SK-N-SH (cell line): Measurements from ENCODE around the gene CLDN14. TPM values are rescaled to one million over a fixed set of nuclear protein-coding genes. Genes with fewer than 3 reads are reported as not detected.

Experiments
- CTCF ChIA-PET: fragments of 300-600, 350-600 bp; formaldehyde crosslinking; extraction: SDS; loops from one replicate; lab custom pipeline; 2021; lab: Yijun Ruan, JAX
- POLR2A ChIA-PET: fragments of 350-600 bp; sonication (Branson Sonifier 250); formaldehyde crosslinking; extraction: SDS; loops from one replicate; lab custom pipeline; 2020; ENCODE audit warnings: antibody characterized with exemption, inconsistent platforms; lab: Yijun Ruan, JAX
- DNase-seq: peaks from one replicate; pipeline ENCODE4 v3.0.0; 2012
- H2AFZ ChIP-seq: fragments of 200-600 bp; sonication (generic); 2 replicates; pipeline ENCODE4 v1.8.1; 2016; ENCODE audit warnings: antibody characterized with exemption, mild to moderate bottlenecking, low read depth
- H3F3A ChIP-seq: fragments of 200-600 bp; sonication (generic); replicated peaks from 2 replicates; pipeline ENCODE3; 2016; ENCODE audit warnings: antibody characterized with exemption, mild to moderate bottlenecking; ENCODE audit not compliant: insufficient read depth
- H3K27ac ChIP-seq, 2 experiments: fragments of 200-500 bp in 1 of 2; fragments of 200-600 bp in 1 of 2; sonication (Bioruptor generic) in 1 of 2; sonication (generic), shearing (Covaris generic) in 1 of 2; 2 replicates each; pipeline versions ENCODE4 v1.5.1 to v1.6.1; 2014 to 2016; ENCODE audit warnings: low read depth in 2 of 2, inconsistent platforms in 1 of 2, low read length in 1 of 2, mild to moderate bottlenecking in 1 of 2, mixed read lengths in 1 of 2
- H3K27me3 ChIP-seq: fragments of 200-600 bp; sonication (generic), shearing (Covaris generic); 2 replicates; pipeline ENCODE4 v1.6.1; 2016; ENCODE audit warnings: mixed run types; ENCODE audit not compliant: insufficient read depth
- H3K36me3 ChIP-seq, 2 experiments: fragments of 200-500 bp in 1 of 2; fragments of 200-600 bp in 1 of 2; sonication (Bioruptor generic) in 1 of 2; sonication (generic) in 1 of 2; replicated peaks in 1 of 2; 2 replicates each; pipeline versions ENCODE3 to v1.5.1; 2014 to 2016; ENCODE audit warnings: low read length in 1 of 2, mild to moderate bottlenecking in 1 of 2; ENCODE audit not compliant: insufficient read depth in 2 of 2, control insufficient read depth in 1 of 2
- H3K4me1 ChIP-seq, 2 experiments: fragments of 200-500 bp in 1 of 2; fragments of 200-600 bp in 1 of 2; sonication (Bioruptor generic) in 1 of 2; sonication (generic), shearing (Covaris generic) in 1 of 2; 2 replicates each; pipeline versions ENCODE4 v1.5.1 to v1.6.1; 2014 to 2016; ENCODE audit warnings: low read depth in 1 of 2, low read length in 1 of 2, mixed run types in 1 of 2; ENCODE audit not compliant: insufficient read depth in 2 of 2, control insufficient read depth in 1 of 2
- H3K4me2 ChIP-seq: fragments of 200-600 bp; sonication (generic), shearing (Covaris generic); 2 replicates; pipeline ENCODE4 v1.6.1; 2017; ENCODE audit warnings: mixed run types
- H3K4me3 ChIP-seq, 2 experiments: fragments of 200-500 bp in 1 of 2; fragments of 200-600 bp in 1 of 2; sonication (Bioruptor generic) in 1 of 2; sonication (generic), shearing (Covaris generic) in 1 of 2; 2 replicates each; pipeline versions ENCODE4 v1.5.1 to v1.8.1; 2014 to 2016; ENCODE audit warnings: low read depth in 2 of 2, inconsistent platforms in 1 of 2, low read length in 1 of 2, mild to moderate bottlenecking in 1 of 2, mixed read lengths in 1 of 2, moderate library complexity in 1 of 2
- H3K79me2 ChIP-seq: fragments of 200-600 bp; sonication (generic); 2 replicates; pipeline ENCODE4 v1.8.1; 2017; ENCODE audit warnings: mild to moderate bottlenecking; ENCODE audit not compliant: insufficient read depth
- H3K9ac ChIP-seq: fragments of 200-600 bp; sonication (generic); 2 replicates; pipeline ENCODE4 v1.6.1; 2017; ENCODE audit warnings: mixed run types
- H3K9me2 ChIP-seq: fragments of 200-600 bp; sonication (generic); 2 replicates; pipeline ENCODE4 v1.6.1; 2017; ENCODE audit warnings: mixed run types
- H3K9me3 ChIP-seq: fragments of 200-600 bp; sonication (generic); 2 replicates; pipeline ENCODE4 v1.6.1; 2017; ENCODE audit warnings: mixed run types, mild to moderate bottlenecking, moderate library complexity
- H4K20me1 ChIP-seq: fragments of 200-600 bp; sonication (generic); 2 replicates; pipeline ENCODE4 v1.6.1; 2017; ENCODE audit warnings: mild to moderate bottlenecking, mixed run types; ENCODE audit not compliant: insufficient read depth
- ELF1 ChIP-seq: IDR thresholded peaks from 2 replicates; pipeline ENCODE4 v1.4.0; 2012
- EZH2phosphoT487 ChIP-seq: fragments of 200-600 bp; sonication (generic); IDR thresholded peaks from 2 replicates; pipeline ENCODE4 v1.6.1; 2017; ENCODE audit warnings: low read depth, mixed run types, mild to moderate bottlenecking, antibody characterized with exemption, moderate library complexity, borderline replicate concordance
- FOSL2 ChIP-seq: IDR thresholded peaks from 2 replicates; pipeline ENCODE4 v1.4.0; 2012; ENCODE audit warnings: low read depth, mild to moderate bottlenecking, moderate library complexity, borderline replicate concordance
- FOXM1 ChIP-seq: IDR thresholded peaks from 2 replicates; pipeline ENCODE4 v1.4.0; 2012; ENCODE audit warnings: low read depth, mild to moderate bottlenecking
- IRF3 ChIP-seq: fragments of 150-350 bp; IDR thresholded peaks from 2 replicates; pipeline ENCODE4 v1.6.1; 2016; ENCODE audit warnings: mild to moderate bottlenecking, low read depth, low read length
- JUND ChIP-seq: IDR thresholded peaks from 2 replicates; pipeline ENCODE4 v1.4.0; 2012
- MAX ChIP-seq: IDR thresholded peaks from 2 replicates; pipeline ENCODE4 v1.4.0; 2012; ENCODE audit warnings: low read depth
- MXI1 ChIP-seq: IDR thresholded peaks from 2 replicates; pipeline ENCODE4 v1.6.1; 2012; ENCODE audit warnings: mild to moderate bottlenecking, low read depth, low read length, improper control_type of control experiment
- NFIC ChIP-seq: IDR thresholded peaks from 2 replicates; pipeline ENCODE4 v1.4.0; 2012; ENCODE audit warnings: borderline replicate concordance
- PBX3 ChIP-seq: IDR thresholded peaks from 2 replicates; pipeline ENCODE4; 2012
- RCOR1 ChIP-seq: fragments of 150-350 bp; IDR thresholded peaks from 2 replicates; pipeline ENCODE4 v1.6.1; 2017; ENCODE audit warnings: antibody characterized with exemption, low read length
- RFX5 ChIP-seq: IDR thresholded peaks from 2 replicates; pipeline ENCODE4 v1.6.1; 2012; ENCODE audit warnings: mild to moderate bottlenecking, improper control_type of control experiment, low read length
- RXRA ChIP-seq: IDR thresholded peaks from 2 replicates; pipeline ENCODE4 v1.4.0; 2012; ENCODE audit warnings: low read depth, mild to moderate bottlenecking, borderline replicate concordance
- SMC3 ChIP-seq: IDR thresholded peaks from 2 replicates; pipeline ENCODE4 v1.6.1; 2012; ENCODE audit warnings: low read depth, low read length, improper control_type of control experiment
- TCF12 ChIP-seq: IDR thresholded peaks from 2 replicates; pipeline ENCODE4 v1.4.0; 2012
- USF2 ChIP-seq: fragments of 150-350 bp; IDR thresholded peaks from 2 replicates; pipeline ENCODE4 v1.6.1; 2017; ENCODE audit warnings: antibody characterized with exemption, low read length, low read depth, borderline replicate concordance
- WGBS: methylation state at CpG from one replicate; pipeline ENCODE4 v1.1.6; 2017; ENCODE audit warnings: low lambda C conversion rate; 5-methylcytosine and 5-hydroxymethylcytosine counted together
- polyA plus RNA-seq, 3 experiments: library from polyadenylated mRNA; depleted of rRNA; stranded (reverse); fragments of >200 nt; gene quantifications; 2 replicates each; pipeline ENCODE4 v1.2.3, GENCODE V29; 2012

The CLDN14 gene
- polyA plus RNA-seq, 1 of the 3 experiments (the other 2 are of a cell fraction): not detected

- TF ChIP-seq USF2: no peak
- TF ChIP-seq FOSL2: no peak
- TF ChIP-seq IRF3: no peak
Observed at GRCh38 chr21:36508948-36509347, 29.0 kb upstream of the CLDN14 start (continued).

GRCh38 chr21:36507397-36508018 lies 27.6 kb upstream of the CLDN14 start:
- no peak for TF ChIP-seq USF2
- no peak for TF ChIP-seq FOXM1
- TF ChIP-seq JUND: no peak
- TF ChIP-seq MAX: no peak
- no peak for TF ChIP-seq IRF3
- Histone ChIP-seq H3K9me2 (no peaks in the 10 kb centered on the region), H3K4me3 (no peak overlapping the region), H3K79me2 (no peaks in the 10 kb centered on the region), H3K27ac (no peak overlapping the region), H3K27me3 (no peaks in the 10 kb centered on the region; the same call in 1 of the 2 replicates), H3F3A (no peaks in the 10 kb centered on the region), H3K36me3 (no peaks in the 10 kb centered on the region), H3K4me1 (no peaks in the 10 kb centered on the region), H2AFZ (no peak overlapping the region), H3K9me3 (no peaks in the 10 kb centered on the region), H4K20me1 (no peaks in the 10 kb centered on the region), H3K9ac (no peak overlapping the region), H3K4me2 (no peak overlapping the region)
- ChIA-PET POLR2A (no interaction called here), CTCF (interaction anchor here (1.0 to 1.4 kb wide), 3 partner anchors 13 to 420 kb away, joined by 3 read pairs; no protein-coding TSS in a partner anchor)
- DNase-seq: no peak
- 48% methylated on average over 9 of the region's 9 CpGs for WGBS

- Histone ChIP-seq H3K9ac (no peak overlapping the region), H3K27ac (no peak overlapping the region), H3K4me1 (no peaks in the 10 kb centered on the region), H3F3A (no peaks in the 10 kb centered on the region), H3K36me3 (no peaks in the 10 kb centered on the region), H3K9me2 (no peaks in the 10 kb centered on the region), H3K9me3 (no peaks in the 10 kb centered on the region), H2AFZ (no peak overlapping the region), H3K4me2 (no peak overlapping the region), H3K4me3 (no peak overlapping the region), H4K20me1 (no peaks in the 10 kb centered on the region), H3K27me3 (no peaks in the 10 kb centered on the region; the same call in 1 of the 2 replicates), H3K79me2 (no peaks in the 10 kb centered on the region)
- ChIA-PET POLR2A (no interaction called here), CTCF (interaction anchor here (1.4 to 4.0 kb wide), 5 partner anchors 11 to 348 kb away, joined by 4 to 28 read pairs (median 6); no protein-coding TSS in a partner anchor)
- WGBS: 41% methylated on average over 9 of the region's 9 CpGs
- no peak for DNase-seq
- TF ChIP-seq NFIC: no peak
- no peak for TF ChIP-seq TCF12
- no peak for TF ChIP-seq MXI1
- no peak for TF ChIP-seq SMC3
- TF ChIP-seq RCOR1: no peak
- no peak for TF ChIP-seq EZH2phosphoT487
- TF ChIP-seq PBX3: no peak
- TF ChIP-seq RXRA: no peak
- no peak for TF ChIP-seq ELF1
- no peak for TF ChIP-seq RFX5
Observed at GRCh38 chr21:36506482-36506881, 26.6 kb upstream of the CLDN14 start.
